GM21515 (cell line): Measurements from ENCODE around the gene IVD.

ENCODE experiments used
- ATAC-seq: cut with Tn5 transposase; IDR thresholded peaks from one replicate; pipeline ENCODE4 v1.9.1; 2021; ENCODE audit not compliant: unreplicated experiment

Gene IVD

DNA sequence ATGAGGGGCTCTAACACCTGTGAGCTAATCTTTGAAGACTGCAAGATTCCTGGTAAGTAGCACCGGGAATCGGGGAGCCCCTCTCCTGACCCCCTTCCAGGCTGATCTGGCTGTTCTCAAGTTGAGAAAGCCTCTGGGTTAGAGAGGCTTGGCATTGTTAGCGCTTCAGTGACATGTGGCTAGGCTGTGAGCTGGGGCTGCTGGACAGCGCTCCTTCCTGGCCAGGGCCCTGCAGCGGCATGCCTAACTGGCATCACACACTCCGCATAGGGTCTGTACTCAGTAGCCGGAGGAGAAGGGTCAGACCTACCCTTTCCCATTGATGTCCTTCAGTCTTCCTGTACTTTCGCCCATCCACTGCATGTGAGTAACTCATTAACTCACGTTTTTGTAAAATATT, 7.4 kb downstream of the IVD start:
- ATAC-seq, result no peak

DNA sequence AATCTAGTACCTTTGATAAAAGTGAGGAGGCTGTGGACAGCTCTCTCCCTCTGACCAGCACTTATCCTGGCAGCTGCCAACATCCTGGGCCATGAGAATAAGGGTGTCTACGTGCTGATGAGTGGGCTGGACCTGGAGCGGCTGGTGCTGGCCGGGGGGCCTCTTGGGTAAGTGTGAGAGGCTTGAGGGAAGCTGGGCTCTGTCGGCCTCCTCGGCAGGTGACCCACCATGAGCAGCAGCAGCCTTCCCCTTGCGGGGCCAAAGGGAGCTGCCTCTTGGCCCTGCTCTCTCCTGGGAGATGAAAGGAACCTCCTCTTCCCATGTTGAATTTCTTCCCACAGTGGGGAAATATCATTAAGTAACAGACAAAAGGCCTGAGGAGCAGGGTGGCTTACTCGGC, 9.2 kb downstream of the IVD start:
- ATAC-seq, result no peak

DNA sequence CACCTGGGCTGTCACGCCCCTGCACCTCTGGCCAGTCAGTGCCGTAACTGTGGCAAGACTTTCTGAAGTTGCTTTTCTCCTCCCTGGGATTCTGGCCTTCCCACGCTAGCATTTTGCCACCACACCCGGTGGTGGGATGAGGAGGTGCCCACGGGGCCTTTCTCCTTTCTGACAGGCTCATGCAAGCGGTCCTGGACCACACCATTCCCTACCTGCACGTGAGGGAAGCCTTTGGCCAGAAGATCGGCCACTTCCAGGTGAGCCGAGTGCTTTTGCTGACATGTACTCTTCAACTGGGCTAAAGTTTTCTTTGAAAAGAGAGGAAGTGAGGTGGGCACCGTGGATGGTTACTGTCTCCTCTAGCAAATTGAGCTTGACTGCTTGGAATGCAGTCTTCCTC, 9.6 kb downstream of the IVD start:
- ATAC-seq, result no peak

DNA sequence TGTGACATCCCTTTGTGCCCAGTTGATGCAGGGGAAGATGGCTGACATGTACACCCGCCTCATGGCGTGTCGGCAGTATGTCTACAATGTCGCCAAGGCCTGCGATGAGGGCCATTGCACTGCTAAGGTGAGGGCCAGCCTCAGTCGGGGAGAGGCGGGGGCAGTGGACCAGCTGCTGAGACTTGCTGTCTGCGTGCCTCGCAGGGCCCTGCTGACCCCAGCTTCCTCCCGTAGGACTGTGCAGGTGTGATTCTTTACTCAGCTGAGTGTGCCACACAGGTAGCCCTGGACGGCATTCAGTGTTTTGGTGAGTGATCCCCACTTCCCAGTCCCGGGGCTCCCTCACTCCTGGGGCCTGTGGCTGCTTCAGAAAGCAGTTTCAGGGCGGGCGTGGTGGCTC, 10.5 kb downstream of the IVD start:
- no peak for ATAC-seq

DNA sequence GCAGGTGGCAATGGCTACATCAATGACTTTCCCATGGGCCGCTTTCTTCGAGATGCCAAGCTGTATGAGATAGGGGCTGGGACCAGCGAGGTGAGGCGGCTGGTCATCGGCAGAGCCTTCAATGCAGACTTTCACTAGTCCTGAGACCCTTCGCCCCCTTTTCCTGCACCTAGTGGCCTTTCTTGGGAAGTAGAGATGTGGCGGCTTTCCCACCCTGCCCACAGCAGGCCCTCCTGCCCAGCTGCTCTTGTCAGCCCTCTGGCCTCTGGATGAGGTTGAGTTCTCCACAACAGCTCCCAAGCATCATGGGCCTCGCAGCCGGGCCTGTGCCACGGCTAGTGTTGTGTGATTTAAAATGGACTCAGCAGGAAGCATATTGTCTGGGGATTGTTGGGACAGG, 12.5 kb downstream of the IVD start:
- ATAC-seq, result no peak

DNA sequence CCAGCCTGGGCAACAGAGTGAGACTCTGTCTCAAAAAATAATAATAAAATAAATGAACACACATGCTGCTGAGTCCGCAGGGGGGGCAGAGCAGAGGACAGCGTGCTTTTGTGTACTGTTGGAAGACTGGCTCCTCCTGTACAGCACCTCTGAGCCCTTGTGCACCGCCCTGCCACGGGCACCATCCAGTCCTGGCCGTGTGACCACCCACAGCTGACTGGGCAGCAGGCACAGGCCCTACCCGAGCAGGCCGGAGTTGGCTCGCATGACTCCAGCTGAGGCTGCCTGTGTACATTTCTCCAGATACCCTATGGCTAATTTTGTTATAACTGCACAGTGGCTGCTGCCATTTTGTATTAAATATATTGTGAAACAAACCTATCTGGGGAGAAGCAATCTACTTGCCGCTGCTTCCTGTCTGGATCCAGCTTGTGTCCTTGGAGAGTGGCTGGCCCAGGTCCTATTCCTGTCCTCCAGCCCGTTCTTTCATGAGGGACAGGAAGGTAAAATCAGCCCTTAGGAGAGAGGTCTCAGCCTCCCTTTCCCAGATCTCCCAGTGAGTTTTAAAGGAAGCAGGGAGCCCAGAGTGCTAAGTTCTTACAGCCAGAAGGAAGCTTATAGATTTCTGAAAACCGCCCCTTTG, 14.6 kb downstream of the IVD start:
- no peak for ATAC-seq

DNA sequence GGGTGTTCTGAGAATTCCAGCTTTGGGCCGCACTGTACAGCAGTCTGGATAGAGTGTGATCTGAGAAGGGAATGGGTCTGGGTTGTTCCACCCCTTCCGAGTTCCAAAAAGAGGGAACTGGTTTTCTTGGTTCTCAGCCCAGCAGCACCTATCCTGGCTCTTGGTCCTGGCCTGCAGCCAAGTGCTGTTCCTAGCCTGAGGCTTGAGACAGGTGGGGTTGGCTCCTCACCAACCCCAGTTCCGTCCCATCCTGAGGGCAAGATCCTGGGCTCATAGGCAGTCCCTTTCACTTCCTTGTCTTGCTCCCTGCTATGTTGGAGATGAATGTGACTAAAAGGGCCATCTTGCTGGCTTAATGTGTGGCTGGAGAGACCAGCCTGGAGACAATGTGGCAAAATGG, 15.2 kb downstream of the IVD start:
- ATAC-seq, result no peak

DNA sequence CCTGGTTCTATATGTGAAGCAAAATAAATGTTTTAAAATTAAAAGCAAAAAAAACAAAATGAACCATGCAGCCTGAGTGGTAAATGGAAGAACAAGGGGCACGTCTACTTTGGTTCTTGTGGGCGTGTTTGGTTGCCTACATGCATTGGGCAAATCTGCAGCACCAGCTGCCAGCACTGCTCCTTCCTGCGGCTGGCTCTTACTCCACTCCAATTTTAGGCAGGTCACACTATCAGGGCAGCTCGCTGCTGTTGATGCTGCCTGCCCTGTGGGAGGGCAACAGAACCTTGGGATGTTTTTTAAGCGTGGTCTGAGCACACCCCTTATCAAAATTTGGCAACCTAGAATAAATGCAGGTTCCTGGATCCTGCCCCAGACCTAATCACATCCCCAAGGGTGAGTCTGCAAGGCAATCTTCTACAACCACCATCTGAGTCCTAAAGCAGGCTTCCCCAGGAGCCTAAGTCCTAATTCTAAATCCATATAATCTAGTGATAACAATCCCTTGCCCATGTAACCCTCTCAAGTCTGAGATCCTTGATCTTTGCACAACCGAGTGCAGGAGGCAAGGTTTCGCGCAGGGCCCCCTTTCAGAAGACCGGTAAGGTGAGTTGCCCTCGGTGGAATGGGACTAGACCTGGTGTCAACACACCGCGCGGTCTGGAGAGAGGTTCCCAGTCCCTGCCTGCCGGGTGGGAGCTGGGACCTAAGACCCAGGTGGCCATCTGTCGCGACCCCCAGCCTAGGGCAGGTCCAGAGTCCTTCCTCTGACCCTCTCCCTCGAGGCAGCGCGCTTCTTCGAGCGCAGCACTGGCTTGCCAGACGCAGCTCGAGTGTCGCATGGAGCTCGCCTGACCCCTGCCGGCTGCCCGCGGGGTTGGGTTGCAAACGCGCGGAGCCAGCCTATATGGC, 15.9 kb downstream of the IVD start:
- ATAC-seq, result peak; percentile 79

DNA sequence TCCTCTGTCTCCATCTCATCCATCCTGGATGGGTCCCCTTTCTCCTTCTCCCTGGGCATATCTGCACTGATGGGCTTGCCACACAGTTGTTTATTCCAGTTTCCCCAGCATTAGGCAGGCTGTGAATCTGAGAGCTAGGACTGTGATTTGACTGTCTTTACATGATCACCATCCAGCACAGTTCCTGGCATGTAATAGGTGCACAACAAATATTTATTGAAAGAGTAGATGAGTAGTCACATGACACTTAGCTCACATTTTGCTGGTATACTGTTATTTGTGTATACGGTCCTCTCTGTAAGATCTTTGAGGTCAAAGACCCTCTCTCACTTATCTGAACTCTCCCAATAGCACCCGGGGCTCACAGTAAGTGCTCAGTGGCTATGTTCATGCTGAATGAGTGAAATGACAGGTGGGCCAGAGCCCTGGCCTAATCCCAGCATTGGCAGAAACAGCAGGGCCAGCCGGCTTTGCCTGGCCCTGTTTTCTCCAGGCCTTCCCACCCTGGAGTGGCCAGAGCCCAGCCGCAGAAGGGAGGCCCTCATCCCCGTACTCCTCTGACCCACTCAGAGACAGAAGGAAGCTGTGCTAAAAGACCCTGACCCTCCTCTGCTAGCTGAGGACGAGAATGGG, 19.0 kb downstream of the IVD start:
- ATAC-seq, result no peak

DNA sequence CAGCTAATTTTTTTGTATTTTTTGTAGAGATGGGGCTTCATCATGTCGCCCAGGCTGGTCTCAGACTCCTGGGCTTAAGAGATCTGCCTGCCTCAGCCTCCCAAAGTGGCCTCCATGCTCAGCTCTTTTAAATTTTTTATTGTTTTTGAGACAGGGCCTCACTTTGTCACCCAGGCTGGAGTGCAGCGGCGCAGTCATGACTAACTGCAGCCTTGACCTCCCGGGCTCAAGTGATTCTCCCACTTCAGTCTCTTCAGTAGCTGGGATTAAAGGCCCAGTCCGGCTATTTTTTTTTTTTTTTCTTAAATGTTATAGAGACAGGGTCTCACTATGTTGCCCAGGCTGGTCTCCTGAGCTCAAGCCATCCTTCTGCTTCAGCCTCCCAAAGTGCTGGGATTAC, 20.1 kb downstream of the IVD start:
- no peak for ATAC-seq

DNA sequence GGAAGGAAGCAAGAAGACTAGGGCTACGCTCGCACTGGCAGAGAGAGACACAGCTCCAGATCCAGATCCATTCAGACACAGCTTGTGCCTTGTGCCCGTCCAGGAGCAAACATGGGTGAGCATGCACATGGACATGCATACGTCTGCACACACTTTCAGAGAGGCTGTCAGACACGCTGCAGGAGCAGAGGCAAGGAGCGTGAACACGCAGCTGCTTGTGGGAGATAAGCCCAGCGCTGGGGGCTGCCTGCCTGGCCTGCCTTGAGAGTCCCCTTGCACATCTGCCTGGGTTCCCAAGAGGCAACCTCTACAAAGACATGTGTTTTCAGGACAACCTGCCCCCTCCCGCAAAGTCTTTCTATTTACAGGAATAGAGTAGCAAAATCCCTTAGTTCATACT, 21.6 kb downstream of the IVD start:
- no peak for ATAC-seq

DNA sequence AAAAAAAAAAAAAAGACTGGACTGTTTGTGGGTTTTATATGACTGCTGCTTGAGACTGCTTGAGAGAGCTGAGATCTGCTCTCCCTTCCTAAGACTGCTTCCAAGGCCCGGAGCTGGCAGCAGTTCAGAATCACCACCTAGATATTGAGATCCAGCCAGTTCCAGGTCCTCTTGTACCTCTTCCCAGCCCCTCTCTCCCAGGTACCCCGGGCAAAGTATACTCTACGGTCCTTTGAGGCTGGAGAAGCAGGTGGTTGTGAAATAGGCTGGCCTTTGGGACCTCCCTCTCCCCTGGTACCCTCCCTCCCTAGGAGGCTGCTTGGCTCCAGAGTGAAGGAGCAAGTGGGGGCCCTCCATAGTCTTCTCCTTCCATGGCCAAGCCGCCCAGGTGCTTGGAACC, 22.6 kb downstream of the IVD start:
- ATAC-seq, result no peak

DNA sequence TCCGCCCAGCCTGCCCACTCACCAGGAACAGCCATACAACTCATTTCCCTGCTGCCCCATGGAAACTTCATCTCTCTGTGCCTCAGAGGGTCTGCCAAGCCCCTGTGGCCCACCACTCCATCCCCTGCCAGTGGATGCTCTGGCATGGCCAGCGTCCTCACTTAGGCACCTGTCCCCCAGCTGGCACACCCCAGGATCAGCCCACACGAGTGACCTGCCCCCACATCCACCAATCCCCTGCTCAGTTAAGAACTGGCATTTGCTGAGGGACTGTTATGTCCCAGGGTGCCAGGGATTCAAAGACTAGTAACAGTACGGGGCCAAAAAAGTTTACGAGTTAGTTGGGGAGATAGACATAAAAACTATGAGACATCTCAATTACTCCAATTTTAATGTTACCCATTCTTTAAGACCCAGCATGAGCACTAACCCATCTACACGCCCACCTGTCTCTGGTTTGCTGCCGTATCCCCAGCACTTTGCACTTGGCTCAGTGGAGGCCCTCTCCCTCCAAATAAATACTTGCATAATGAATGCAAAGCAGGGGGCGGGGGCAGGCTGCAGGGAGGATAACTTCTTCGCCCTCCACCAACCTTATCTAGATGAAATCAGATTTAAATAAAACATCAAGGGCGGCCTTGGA, 23.6 kb downstream of the IVD start:
- ATAC-seq, result no peak

DNA sequence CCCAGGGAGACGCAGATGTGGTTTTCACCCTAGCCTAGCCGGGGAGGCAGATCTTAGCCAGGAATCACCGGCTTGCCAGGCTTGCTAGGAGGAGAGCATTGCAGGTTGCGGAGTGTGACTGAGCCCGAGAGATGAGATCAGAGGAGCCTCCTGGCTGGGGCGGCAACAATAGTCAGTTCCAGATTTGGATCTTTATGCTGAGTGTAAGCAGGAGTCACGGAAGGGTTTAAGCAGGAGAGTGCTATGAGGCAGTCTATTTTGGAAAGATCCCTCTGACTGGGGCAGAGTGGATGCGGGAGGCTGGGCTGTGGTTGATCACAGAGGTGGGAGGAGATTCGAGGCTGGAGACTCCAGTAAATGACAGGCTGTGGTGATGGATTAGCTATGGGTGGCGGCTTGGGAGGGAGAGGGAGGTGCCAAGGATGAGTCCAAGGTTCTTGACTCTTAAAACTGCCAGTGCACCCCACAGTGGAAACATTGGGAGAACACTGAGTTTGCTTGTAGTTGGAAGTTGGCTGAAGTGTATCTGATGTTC, 24.7 kb downstream of the IVD start:
- no peak for ATAC-seq

DNA sequence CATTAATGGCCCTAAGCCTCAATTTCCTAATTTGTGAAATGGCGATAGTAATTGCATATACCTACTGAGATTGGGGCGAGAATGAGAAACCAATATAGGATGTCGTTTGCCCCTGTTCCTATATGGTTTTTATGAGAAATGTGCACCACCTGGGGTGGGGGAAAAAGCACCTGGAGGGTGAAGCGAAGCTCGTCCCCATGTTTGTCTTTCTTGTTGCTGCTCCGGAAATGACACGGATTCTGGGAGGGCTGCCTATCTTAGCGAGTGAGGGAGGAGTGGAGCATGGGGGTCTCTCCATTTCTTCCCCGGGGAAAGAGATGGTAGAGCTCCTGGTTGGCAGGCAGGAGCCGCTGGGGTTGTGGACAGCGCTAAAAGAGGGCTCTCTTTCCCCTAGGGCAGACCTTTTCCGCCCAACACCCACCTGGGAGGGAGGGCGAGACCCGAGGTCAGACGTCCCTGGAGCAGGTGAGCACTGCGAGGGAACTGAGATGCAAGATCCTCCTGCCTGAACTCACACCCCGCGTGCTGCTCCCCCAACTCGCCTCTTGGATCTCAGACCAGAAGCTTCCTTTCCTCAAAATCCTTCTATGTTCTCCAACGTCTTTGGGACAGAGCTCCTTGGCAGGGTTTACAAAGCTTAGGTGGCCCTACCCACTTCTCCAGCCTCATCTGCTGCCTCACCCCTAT, 29.6 kb downstream of the IVD start:
- no peak for ATAC-seq

DNA sequence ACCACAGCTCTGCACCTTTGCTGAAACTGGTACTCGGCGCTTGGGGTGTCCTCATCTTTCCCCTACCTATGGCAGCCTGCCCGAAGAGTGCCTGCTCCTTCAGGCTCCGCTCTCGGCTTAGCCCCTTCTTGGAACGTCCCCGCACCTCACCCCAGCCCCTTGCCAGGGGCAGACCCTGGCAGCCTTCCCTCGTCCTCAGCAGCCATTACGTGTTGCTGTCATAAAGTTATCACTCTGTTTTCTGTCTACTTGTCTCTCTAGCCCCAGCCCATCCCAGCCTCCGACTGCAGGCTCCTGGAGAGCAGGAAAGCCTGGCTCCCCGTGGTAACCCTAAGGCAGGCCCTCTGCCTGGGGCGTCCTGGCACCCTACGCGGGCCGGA, 30.1 kb downstream of the IVD start:
- no peak for ATAC-seq

DNA sequence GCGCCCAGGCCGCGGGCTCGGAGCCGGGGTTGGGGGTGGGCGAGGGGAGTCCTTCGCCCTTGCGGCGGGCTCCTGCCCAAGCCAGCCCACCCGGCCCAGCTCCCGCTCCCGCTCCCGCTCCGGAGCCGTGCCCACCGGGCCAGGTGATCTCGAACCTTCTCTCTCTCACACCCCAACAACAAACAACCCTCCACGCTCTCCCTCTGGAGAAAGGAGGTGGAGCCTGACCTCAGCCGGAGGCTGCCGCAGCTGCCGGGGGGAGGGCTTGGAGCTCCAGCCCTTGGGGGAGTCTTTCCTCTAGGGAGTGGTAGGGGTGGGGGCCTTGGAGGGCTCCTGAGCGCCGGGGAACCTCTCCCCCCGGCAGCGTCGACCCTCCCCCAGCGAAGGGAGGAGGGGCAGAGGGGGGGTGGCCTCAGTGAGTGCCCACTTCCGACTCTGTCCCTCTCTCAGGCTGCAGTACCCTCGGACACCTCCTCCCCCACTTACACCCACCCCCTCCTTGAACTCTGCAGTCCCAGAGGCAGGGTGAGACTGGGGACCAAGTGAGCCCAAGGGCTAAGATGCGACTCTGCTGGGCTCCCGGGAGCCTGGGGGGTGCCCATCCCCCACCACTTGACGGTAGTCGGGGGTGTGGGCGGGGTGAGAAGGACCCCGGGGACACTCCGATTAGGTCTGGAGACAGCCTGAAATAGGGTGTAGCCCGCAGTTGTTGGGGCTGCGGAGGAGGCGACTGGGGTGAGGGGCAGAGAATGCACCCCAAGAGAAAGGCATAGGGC, 30.7 kb downstream of the IVD start:
- no peak for ATAC-seq

DNA sequence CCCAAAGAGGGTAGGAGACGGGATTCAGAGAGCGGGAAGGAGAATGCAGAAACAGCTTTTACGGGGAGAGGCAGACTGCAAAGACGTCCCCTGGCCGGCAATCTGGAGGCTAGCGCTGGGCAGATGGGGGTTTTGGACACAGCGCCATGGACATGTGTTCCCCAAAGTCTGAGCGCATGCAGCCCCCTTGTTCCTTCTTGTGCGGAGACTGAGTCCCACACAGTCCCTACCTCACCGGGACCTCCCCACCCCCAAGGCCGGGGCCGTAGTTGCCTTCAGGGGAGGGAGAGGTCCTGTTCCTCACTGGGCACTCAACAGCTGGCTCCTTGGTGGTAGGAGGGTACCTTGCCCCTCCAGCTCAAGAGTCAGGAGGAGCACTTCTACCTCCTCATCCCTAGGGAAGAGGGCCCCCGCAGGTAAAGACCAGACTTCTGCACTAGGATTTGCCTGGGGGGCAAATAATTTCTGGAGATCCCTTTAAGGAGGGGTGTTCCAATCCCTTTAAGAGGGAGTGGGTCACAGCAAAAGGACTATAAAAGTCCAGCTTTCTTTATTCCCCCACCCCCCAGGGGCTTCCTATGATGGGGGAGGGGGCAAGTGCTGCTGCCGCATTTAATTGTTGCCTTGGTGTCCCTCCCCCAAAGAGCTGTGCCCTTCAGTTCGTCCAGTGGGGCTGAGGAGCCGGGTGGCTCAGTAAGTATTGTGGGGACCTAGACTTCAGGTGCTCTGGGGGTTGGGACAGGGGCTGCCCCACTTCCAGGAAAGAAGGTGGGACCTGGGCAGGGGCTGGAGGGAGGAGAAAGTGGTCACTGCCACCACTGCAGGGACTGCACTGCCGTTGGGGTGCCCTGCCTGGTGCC, 31.5 kb downstream of the IVD start:
- no peak for ATAC-seq
